ENCODE data around the gene CADM4. TPM values are rescaled to one million over a fixed set of nuclear protein-coding genes. Genes with fewer than 3 reads are reported as not detected.

Gene CADM4
- total and polyA plus RNA-seq, 9 donors, result 6.7 to 27.1 (median 12.6) TPM

- peaks cover 20% of the 10 kb centered on the region for H3K36me3 ChIP-seq (ENCODE audit: control insufficient read depth, insufficient read depth, low read length)
- H3K4me1 ChIP-seq (ENCODE audit: control insufficient read depth, insufficient read depth, low read length), result peaks cover 20% of the 10 kb centered on the region
- no peaks in the 10 kb centered on the region for H3K9me3 ChIP-seq (replicated peaks; ENCODE audit: control insufficient read depth, low read depth, low read length)
- peak within 1 kb of the TSS; percentile 92 for H3K27ac ChIP-seq (ENCODE audit: low read length)
- H3K27me3 ChIP-seq (ENCODE audit: control insufficient read depth, insufficient read depth, low read length), result no peaks in the 10 kb centered on the region
- peak; percentile 100 for DNase-seq
- H3K4me3 ChIP-seq (ENCODE audit: low read length), result peak within 1 kb of the TSS; percentile 96
- 0% methylated on average over 21 of the region's 51 CpGs for WGBS (ENCODE audit: insufficient coverage)
These were observed 64.3 kb downstream of the CADM4 start, which contains the start of the genes PINLYP and XRCC1 for GRCh38 chr19:43575156-43575950. TSS of gene PINLYP (plus strand) at chr19:43575801. CDS start at chr19:43577192, 1,391 bp downstream. TSS of gene XRCC1 (minus strand) at chr19:43575527. CDS start at chr19:43575458, 69 bp downstream.

GRCh38 chr19:43574424-43575155, 65.1 kb downstream of the CADM4 start:
- H3K36me3 ChIP-seq (ENCODE audit: control insufficient read depth, insufficient read depth, low read length), result peaks cover 20% of the 10 kb centered on the region
- no peaks in the 10 kb centered on the region for H3K27me3 ChIP-seq (ENCODE audit: control insufficient read depth, insufficient read depth, low read length)
- 24% methylated on average over 10 of the region's 12 CpGs for WGBS (ENCODE audit: insufficient coverage)
- H3K4me1 ChIP-seq (ENCODE audit: control insufficient read depth, insufficient read depth, low read length), result peaks cover 15% of the 10 kb centered on the region
- H3K9me3 ChIP-seq (replicated peaks; ENCODE audit: control insufficient read depth, low read depth, low read length), result no peaks in the 10 kb centered on the region
- H3K27ac ChIP-seq (ENCODE audit: low read length), result peak overlapping the region; percentile 92
- DNase-seq, result no peak
- peak overlapping the region; percentile 96 for H3K4me3 ChIP-seq (ENCODE audit: low read length)

Other genes starting within 250 kb of the CADM4 start
- not detected for gene TEX101, start 225.0 kb downstream of the CADM4 start, total RNA-seq
- under 1 TPM in 1 of 8 donors, not detected in 7; 0.17 TPM for gene TEX101, start 225.0 kb downstream of the CADM4 start, polyA plus RNA-seq (ENCODE audit: insufficient read depth in 1 of 8, insufficient read length in 8 of 8, low replicate concordance in 1 of 8)
- 0.49 TPM for gene LYPD3, start 174.2 kb downstream of the CADM4 start, total RNA-seq
- gene LYPD3, start 174.2 kb downstream of the CADM4 start, polyA plus RNA-seq (ENCODE audit: insufficient read depth in 1 of 8, insufficient read length in 8 of 8, low replicate concordance in 1 of 8), result 10 to 100 TPM in 1 of 8 donors, 1 to 10 TPM in 2, under 1 TPM in 5; 0.39 to 13.9 (median 0.88) TPM
- gene PHLDB3, start 135.1 kb downstream of the CADM4 start, total RNA-seq, result 6.6 TPM
- gene PHLDB3, start 135.1 kb downstream of the CADM4 start, polyA plus RNA-seq (ENCODE audit: insufficient read depth in 1 of 8, insufficient read length in 8 of 8, low replicate concordance in 1 of 8), result 1 to 10 TPM; 2.8 to 8.0 (median 4.4) TPM
- gene ETHE1, start 112.6 kb downstream of the CADM4 start, total RNA-seq, result 19.6 TPM
- 10 to 100 TPM; 12.0 to 22.5 (median 17.0) TPM for gene ETHE1, start 112.6 kb downstream of the CADM4 start, polyA plus RNA-seq (ENCODE audit: insufficient read depth in 1 of 8, insufficient read length in 8 of 8, low replicate concordance in 1 of 8)
- 0.62 TPM for gene ZNF575, start 106.7 kb downstream of the CADM4 start, total RNA-seq
- gene ZNF575, start 106.7 kb downstream of the CADM4 start, polyA plus RNA-seq (ENCODE audit: insufficient read depth in 1 of 8, insufficient read length in 8 of 8, low replicate concordance in 1 of 8), result 1 to 10 TPM; 2.2 to 5.0 (median 3.4) TPM
- gene XRCC1, start 64.3 kb downstream of the CADM4 start, total RNA-seq, result 27.7 TPM
- gene XRCC1, start 64.3 kb downstream of the CADM4 start, polyA plus RNA-seq (ENCODE audit: insufficient read depth in 1 of 8, insufficient read length in 8 of 8, low replicate concordance in 1 of 8), result 10 to 100 TPM; 28.4 to 42.5 (median 35.7) TPM
- 5.0 TPM for gene PINLYP, start 64.0 kb downstream of the CADM4 start, total RNA-seq
- 1 to 10 TPM; 4.6 to 7.7 (median 6.2) TPM for gene PINLYP, start 64.0 kb downstream of the CADM4 start, polyA plus RNA-seq (ENCODE audit: insufficient read depth in 1 of 8, insufficient read length in 8 of 8, low replicate concordance in 1 of 8)
- gene IRGQ, start 43.7 kb downstream of the CADM4 start, total RNA-seq, result 11.4 TPM
- 10 to 100 TPM in 7 of 8 donors, 1 to 10 TPM in 1; 9.7 to 15.1 (median 12.5) TPM for gene IRGQ, start 43.7 kb downstream of the CADM4 start, polyA plus RNA-seq (ENCODE audit: insufficient read depth in 1 of 8, insufficient read length in 8 of 8, low replicate concordance in 1 of 8)
- 7.8 TPM for gene ZNF576, start 43.3 kb downstream of the CADM4 start, total RNA-seq
- gene ZNF576, start 43.3 kb downstream of the CADM4 start, polyA plus RNA-seq (ENCODE audit: insufficient read depth in 1 of 8, insufficient read length in 8 of 8, low replicate concordance in 1 of 8), result 10 to 100 TPM in 5 of 8 donors, 1 to 10 TPM in 3; 8.3 to 12.1 (median 10.5) TPM
- gene SRRM5, start 27.8 kb downstream of the CADM4 start, total RNA-seq, result 0.18 TPM
- gene SRRM5, start 27.8 kb downstream of the CADM4 start, polyA plus RNA-seq (ENCODE audit: insufficient read depth in 1 of 8, insufficient read length in 8 of 8, low replicate concordance in 1 of 8), result under 1 TPM; 0.17 to 0.57 (median 0.41) TPM
- gene ZNF428, start 20.2 kb downstream of the CADM4 start, total RNA-seq, result 55.9 TPM
- 10 to 100 TPM; 63.2 to 80.5 (median 71.9) TPM for gene ZNF428, start 20.2 kb downstream of the CADM4 start, polyA plus RNA-seq (ENCODE audit: insufficient read depth in 1 of 8, insufficient read length in 8 of 8, low replicate concordance in 1 of 8)
- 4.9 TPM for gene PLAUR, start 30.3 kb upstream of the CADM4 start, total RNA-seq
- gene PLAUR, start 30.3 kb upstream of the CADM4 start, polyA plus RNA-seq (ENCODE audit: insufficient read depth in 1 of 8, insufficient read length in 8 of 8, low replicate concordance in 1 of 8), result 1 to 10 TPM; 5.1 to 8.9 (median 7.4) TPM
- gene IRGC, start 76.2 kb upstream of the CADM4 start, total RNA-seq, result not detected
- gene IRGC, start 76.2 kb upstream of the CADM4 start, polyA plus RNA-seq (ENCODE audit: insufficient read depth in 1 of 8, insufficient read length in 8 of 8, low replicate concordance in 1 of 8), result under 1 TPM in 2 of 8 donors, not detected in 6; 0.07 to 0.09 TPM
- gene SMG9, start 115.1 kb upstream of the CADM4 start, total RNA-seq, result 20.6 TPM
- 10 to 100 TPM; 30.1 to 47.6 (median 37.1) TPM for gene SMG9, start 115.1 kb upstream of the CADM4 start, polyA plus RNA-seq (ENCODE audit: insufficient read depth in 1 of 8, insufficient read length in 8 of 8, low replicate concordance in 1 of 8)
- 0.40 TPM for gene KCNN4, start 141.1 kb upstream of the CADM4 start, total RNA-seq
- 1 to 10 TPM in 2 of 8 donors, under 1 TPM in 6; 0.23 to 1.2 (median 0.73) TPM for gene KCNN4, start 141.1 kb upstream of the CADM4 start, polyA plus RNA-seq (ENCODE audit: insufficient read depth in 1 of 8, insufficient read length in 8 of 8, low replicate concordance in 1 of 8)
- gene LYPD5, start 162.6 kb upstream of the CADM4 start, total RNA-seq, result 0.22 TPM
- gene LYPD5, start 162.6 kb upstream of the CADM4 start, polyA plus RNA-seq (ENCODE audit: insufficient read depth in 1 of 8, insufficient read length in 8 of 8, low replicate concordance in 1 of 8), result under 1 TPM; 0.22 to 0.83 (median 0.38) TPM
- gene ZNF283, start 187.5 kb upstream of the CADM4 start, total RNA-seq, result 16.8 TPM
- gene ZNF283, start 187.5 kb upstream of the CADM4 start, polyA plus RNA-seq (ENCODE audit: insufficient read depth in 1 of 8, insufficient read length in 8 of 8, low replicate concordance in 1 of 8), result 10 to 100 TPM in 2 of 8 donors, 1 to 10 TPM in 6; 5.9 to 13.1 (median 8.8) TPM
- gene ZNF404, start 244.1 kb upstream of the CADM4 start, total RNA-seq, result 5.0 TPM
- 1 to 10 TPM; 5.5 to 9.4 (median 6.5) TPM for gene ZNF404, start 244.1 kb upstream of the CADM4 start, polyA plus RNA-seq (ENCODE audit: insufficient read depth in 1 of 8, insufficient read length in 8 of 8, low replicate concordance in 1 of 8)

Data from muscle of leg (tissue), 11 donors.